GM18861 (cell line): Measurements from ENCODE around the gene COMMD9.

ENCODE experiments used
- ATAC-seq: cut with Tn5 transposase; IDR thresholded peaks from one replicate; pipeline ENCODE4 v1.9.1; 2021; ENCODE audit not compliant: unreplicated experiment

Gene COMMD9

GRCh38 chr11:36224209-36224882 is 64.9 kb downstream of the COMMD9 start:
- ATAC-seq, result no peak

- ATAC-seq, result no peak
Measured at GRCh38 chr11:36222831-36223635, 66.2 kb downstream of the COMMD9 start.
